Brain microvascular endothelial cell (primary cell): Measurements from ENCODE around the gene CD200.

Experiments
- DNase-seq: peaks from one replicate; pipeline ENCODE4 v3.0.0-alpha.2; 2020
- H3K27ac ChIP-seq: fragments of 250-450 bp; sonication (Bioruptor Pico); 2 replicates; pipeline ENCODE4 v1.5.1; 2020; ENCODE audit warnings: mild to moderate bottlenecking, moderate library complexity
- H3K27me3 ChIP-seq: fragments of 250-450 bp; sonication (Bioruptor Pico); replicated peaks from 2 replicates; pipeline ENCODE4 v1.5.1; 2020; ENCODE audit warnings: mild to moderate bottlenecking
- H3K36me3 ChIP-seq: fragments of 250-450 bp; sonication (Bioruptor Pico); replicated peaks from 2 replicates; pipeline ENCODE4 v1.5.1; 2020; ENCODE audit warnings: mild to moderate bottlenecking
- H3K4me3 ChIP-seq: 2 replicates; pipeline ENCODE4 v1.5.1; 2011; ENCODE audit warnings: low read depth, mild to moderate bottlenecking, control low read depth, low read length, moderate library complexity
- CTCF ChIP-seq: IDR thresholded peaks from 2 replicates; pipeline ENCODE4 v1.5.1; 2011; ENCODE audit warnings: low read depth, mild to moderate bottlenecking, moderate library complexity, low read length, control low read depth, inconsistent platforms; ENCODE audit errors: missing control alignments
- in situ Hi-C: cut with HindIII; loops from 2 replicates; pipeline ENCODE4 v1.10.0; 2017; ENCODE audit warnings: low sequenced_read_pairs, low pct_ligation_motif_present

CD200 gene

GRCh38 chr3:112354642-112355306 lies 21.8 kb downstream of the CD200 start:
- H3K4me3 ChIP-seq, result no peak overlapping the region
- H3K36me3 ChIP-seq, result no peaks in the 10 kb centered on the region
- H3K27me3 ChIP-seq, result no peaks in the 10 kb centered on the region
- no peak for DNase-seq
- no peak for TF ChIP-seq CTCF
- in situ Hi-C loops, result no loop called here
- no peak overlapping the region for H3K27ac ChIP-seq

DNA sequence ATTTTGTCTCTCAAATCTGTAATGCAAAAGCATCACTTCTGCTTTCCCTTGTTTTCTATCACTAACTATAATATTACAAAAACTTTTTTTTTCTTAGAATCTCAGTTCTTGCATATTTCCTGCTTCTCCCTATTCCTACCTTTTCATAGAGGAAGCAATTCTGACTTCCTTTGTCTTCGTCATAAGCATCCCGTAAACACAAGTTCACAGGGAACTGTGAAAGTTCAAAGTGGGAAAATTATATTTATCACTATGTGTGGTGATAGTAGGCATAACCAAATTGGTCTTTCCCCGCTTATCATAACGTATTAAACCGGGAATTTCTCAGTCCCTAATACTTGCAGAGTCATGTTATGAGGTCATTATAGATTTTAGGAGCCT lies 22.3 kb downstream of the CD200 start:
- in situ Hi-C loops, result no loop called here
- Histone ChIP-seq H3K27me3 (no peaks in the 10 kb centered on the region), H3K36me3 (no peaks in the 10 kb centered on the region), H3K27ac (no peak overlapping the region), H3K4me3 (no peak overlapping the region)
- TF ChIP-seq CTCF, result no peak
- DNase-seq, result no peak

- H3K27ac ChIP-seq, result no peak overlapping the region
- H3K4me3 ChIP-seq, result no peak overlapping the region
- H3K27me3 ChIP-seq, result no peaks in the 10 kb centered on the region
- in situ Hi-C loops, result no loop called here
- no peak for DNase-seq
- no peak for TF ChIP-seq CTCF
- peaks cover 3% of the 10 kb centered on the region for H3K36me3 ChIP-seq
These were observed 25.2 kb downstream of the CD200 start for GRCh38 chr3:112357930-112358780.

- TF ChIP-seq CTCF, result no peak
- H3K27me3 ChIP-seq, result no peaks in the 10 kb centered on the region
- in situ Hi-C loops, result no loop called here
These were observed 27.6 kb downstream of the CD200 start for GRCh38 chr3:112360561-112360960.

GRCh38 chr3:112362221-112362620 lies 29.3 kb downstream of the CD200 start:
- Histone ChIP-seq H3K27me3 (no peaks in the 10 kb centered on the region), H3K36me3 (peaks cover 3% of the 10 kb centered on the region), H3K27ac (no peak overlapping the region), H3K4me3 (no peak overlapping the region)
- no peak for TF ChIP-seq CTCF
- no peak for DNase-seq
- in situ Hi-C loops, result no loop called here

More at GRCh38 chr3:112360561-112360960, 27.6 kb downstream of the CD200 start:
- Histone ChIP-seq H3K4me3 (no peak overlapping the region), H3K27ac (no peak overlapping the region), H3K36me3 (peaks cover 3% of the 10 kb centered on the region)
- no peak for DNase-seq
